Fibroblast of pulmonary artery (primary cell): ENCODE data around the gene KCP.

ENCODE experiments used
- DNase-seq: peaks from one replicate; pipeline ENCODE4 v3.0.0-alpha.2; 2010; ENCODE audit warnings: low read depth
- H3K4me3 ChIP-seq: replicated peaks from 2 replicates; pipeline ENCODE4 v1.5.1; 2011; ENCODE audit warnings: low read depth, mild to moderate bottlenecking, control low read depth, low read length, moderate library complexity
- TF ChIP-seq, protein P1 (sequence below): IDR thresholded peaks from 2 replicates; pipeline ENCODE4 v1.5.1; 2011; ENCODE audit warnings: mild to moderate bottlenecking, control low read depth, low read length, inconsistent platforms; ENCODE audit errors: missing control alignments

The KCP gene

DNA sequence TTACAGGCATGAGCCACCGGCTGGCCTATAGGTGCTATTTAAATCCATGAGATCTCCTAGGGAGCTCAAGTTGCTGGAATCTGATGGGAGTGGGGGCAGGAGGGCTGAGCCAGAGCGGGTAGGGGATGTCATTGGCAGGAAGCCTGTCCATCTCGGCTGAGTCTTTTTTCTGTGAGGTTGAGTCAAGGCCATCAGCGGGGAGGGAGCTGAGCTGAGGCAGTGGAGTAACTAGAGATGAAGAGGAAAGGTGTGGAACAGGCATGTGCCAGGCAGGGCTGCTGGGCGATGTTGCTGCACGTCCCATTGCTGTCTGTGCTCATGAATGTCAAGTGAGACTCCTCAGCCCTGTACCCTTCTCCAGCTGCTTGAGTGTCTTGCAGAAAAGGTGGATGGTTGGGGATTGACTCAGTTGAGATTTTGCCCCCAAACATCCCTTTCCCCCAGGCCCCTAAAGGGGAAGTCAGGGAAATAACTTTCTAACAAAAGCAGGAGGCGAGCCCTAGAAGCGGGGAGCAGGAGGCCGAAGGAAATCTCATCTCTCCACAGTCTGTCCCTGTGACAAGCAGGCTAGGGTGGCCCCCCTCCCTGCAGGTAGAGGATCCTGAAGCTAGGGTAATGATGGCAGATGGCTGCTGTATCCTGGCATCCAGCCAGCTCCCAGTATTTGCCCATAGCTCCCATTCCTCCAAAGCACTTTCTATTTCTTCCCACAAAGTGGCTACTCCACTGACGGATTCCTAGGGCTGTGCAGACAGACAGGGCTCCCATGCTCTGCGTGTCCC is 42.5 kb downstream of the KCP start:
- TF ChIP-seq, protein P1, sequence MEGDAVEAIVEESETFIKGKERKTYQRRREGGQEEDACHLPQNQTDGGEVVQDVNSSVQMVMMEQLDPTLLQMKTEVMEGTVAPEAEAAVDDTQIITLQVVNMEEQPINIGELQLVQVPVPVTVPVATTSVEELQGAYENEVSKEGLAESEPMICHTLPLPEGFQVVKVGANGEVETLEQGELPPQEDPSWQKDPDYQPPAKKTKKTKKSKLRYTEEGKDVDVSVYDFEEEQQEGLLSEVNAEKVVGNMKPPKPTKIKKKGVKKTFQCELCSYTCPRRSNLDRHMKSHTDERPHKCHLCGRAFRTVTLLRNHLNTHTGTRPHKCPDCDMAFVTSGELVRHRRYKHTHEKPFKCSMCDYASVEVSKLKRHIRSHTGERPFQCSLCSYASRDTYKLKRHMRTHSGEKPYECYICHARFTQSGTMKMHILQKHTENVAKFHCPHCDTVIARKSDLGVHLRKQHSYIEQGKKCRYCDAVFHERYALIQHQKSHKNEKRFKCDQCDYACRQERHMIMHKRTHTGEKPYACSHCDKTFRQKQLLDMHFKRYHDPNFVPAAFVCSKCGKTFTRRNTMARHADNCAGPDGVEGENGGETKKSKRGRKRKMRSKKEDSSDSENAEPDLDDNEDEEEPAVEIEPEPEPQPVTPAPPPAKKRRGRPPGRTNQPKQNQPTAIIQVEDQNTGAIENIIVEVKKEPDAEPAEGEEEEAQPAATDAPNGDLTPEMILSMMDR = no peak
- DNase-seq = no peak
- no peak overlapping the region for H3K4me3 ChIP-seq

DNA sequence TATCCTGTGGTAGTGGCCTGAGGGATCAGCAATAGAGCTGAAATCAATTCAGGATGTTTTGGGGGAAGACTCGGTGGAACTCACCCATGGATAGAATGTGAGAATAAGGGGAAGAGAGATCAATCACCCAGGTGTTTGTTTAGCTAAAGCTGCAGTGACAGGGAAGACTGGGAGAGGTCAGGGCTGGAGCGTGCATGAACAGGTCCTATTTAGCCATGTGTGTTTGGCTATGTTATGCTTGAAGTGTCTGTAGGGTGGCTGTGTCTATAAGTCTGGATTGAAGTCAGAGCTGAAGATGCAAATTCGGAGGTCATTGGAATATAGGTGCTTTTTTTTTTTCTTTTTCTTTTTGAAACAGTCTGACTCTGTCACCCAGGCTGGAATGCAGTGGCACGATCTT is 43.3 kb downstream of the KCP start:
- H3K4me3 ChIP-seq = no peak overlapping the region
- TF ChIP-seq, protein P1 = no peak
- DNase-seq = no peak

DNA sequence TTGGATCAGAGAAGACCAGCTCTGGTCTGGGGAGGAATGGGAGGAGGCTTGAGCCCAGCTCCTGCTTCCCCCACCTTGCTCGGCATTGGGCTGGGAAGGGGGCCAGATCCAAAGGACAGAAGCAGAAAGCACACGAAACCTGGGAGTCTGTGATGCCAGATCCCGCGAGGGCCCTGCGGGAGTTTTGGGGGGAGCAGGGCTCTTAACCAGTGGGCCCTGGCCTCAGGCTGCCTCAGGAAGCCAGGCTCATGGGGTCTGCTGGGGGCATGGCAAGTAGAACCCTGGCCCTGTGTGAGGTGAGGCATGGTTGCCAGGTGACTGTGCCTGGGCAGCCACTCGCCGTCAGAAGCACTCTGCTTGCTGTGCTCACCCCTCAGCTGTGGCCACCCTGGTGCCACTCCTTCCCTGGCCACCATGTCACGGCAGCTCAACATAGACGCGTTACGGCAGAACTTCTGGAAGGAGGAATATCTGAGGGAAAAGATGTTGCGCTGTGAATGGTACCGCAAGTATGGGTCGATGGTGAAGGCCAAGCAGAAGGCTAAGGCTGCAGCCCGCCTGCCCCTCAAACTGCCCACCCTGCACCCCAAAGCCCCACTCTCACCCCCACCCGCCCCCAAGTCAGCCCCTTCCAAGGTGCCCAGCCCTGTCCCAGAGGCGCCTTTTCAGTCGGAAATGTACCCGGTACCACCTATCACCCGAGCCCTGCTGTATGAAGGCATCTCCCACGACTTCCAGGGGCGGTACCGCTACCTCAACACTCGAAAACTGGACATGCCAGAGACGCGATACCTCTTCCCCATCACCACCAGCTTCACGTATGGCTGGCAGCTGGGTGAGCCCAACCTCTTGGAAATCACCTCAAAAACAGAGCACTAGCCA is 44.3 kb downstream of the KCP start:
- TF ChIP-seq, protein P1 = no peak
- no peak for DNase-seq
- H3K4me3 ChIP-seq = no peak overlapping the region

DNA sequence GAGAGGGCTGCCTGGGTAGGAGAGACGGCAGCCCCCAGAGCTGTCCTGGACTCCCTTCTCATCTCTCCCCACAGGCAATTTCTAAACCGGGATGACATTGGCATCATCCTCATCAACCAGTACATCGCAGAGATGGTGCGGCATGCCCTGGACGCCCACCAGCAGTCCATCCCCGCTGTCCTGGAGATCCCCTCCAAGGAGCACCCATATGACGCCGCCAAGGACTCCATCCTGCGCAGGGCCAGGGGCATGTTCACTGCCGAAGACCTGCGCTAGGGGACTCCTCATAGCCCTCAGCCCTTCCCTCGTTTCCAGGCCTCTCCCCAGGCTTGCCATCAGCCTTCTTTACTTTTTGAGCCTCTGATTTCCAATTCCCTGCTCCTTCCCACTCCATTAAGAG is 45.2 kb downstream of the KCP start:
- no peak for DNase-seq
- H3K4me3 ChIP-seq = no peak overlapping the region
- TF ChIP-seq, protein P1 = no peak

DNA sequence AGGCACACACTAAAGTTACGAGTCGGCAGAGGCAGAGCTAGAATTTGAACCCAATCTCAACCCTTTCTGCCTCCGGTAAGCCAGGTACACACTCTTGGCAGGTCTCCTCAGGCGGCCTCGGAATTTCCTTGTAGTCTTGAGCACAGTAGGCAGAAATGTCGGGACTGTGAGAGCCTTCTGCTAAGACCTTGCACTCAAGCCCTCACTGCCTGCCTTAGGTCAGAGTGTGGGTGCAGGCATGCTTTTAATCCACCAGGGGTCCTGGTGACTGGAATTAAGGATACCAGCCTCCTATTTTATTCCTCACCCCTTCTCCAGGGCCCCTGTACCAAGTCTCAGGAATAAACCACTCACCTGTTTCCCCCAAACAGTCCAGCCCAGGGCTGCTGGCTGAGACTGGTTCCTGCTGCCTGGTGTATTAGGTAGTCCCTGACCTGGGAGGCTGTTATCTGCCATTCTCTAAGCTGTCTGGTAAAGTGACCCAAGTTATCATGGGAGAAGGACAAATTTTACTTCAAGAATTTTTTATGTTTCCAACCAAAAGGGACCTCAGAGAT is 47.0 kb downstream of the KCP start:
- peak overlapping the region; percentile 95 for H3K4me3 ChIP-seq
- TF ChIP-seq, protein P1 = peak; percentile 65
- DNase-seq = peak; percentile 77

DNA sequence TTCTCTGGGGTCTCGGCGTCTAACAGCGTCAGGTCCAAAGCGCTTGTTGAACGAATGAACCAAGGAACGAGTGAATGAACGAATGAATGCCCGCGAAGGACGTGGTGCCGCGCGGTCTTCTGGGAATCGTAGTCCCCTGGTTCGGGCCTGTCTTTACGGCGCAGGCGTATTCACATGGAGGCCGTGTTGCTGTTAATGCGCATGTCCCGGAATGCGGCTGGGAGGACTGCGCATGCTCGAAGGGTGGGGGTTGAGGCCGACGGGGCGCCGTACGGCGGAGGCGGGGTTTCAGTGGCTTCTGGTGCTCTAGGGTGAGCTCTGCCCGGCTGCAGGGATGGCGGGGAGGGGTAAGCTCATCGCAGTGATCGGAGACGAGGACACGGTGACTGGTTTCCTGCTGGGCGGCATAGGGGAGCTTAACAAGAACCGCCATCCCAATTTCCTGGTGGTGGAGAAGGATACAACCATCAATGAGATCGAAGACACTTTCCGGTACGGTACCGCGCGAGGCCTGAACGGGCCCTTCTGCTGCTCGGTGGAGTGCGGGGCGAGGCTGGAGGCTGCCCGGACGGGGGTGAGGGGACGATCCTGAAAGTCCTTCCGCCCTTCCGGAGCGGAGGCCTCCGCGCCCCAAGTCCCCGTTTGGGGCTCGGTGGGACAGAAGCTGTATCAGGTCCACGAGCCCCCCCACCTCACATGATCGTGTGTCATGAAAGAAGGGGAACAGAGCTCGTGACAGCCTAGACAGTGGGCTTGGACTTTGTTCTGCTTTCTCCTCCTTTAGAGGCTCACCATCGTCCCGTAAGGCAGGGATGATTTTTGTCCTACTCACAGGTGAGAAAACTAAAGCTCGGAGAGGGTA is 47.7 kb downstream of the KCP start, which contains the start of gene ATP6V1F:
Gene ATP6V1F (plus strand): TSS at position 286 of the 862 bp plus-strand sequence. CDS start 49 bp downstream, at position 335.
- TF ChIP-seq, protein P1 = no peak
- peak; percentile 98 for DNase-seq
- H3K4me3 ChIP-seq = peak within 1 kb of the TSS; percentile 95
